Liver (tissue), 3 donors: ENCODE measurements around the gene PLAU.

Experiments used
- EGR1 ChIP-seq, 2 donors: IDR thresholded peaks; 2 replicates each; pipeline ENCODE4 v1.6.1; 2016 to 2018; ENCODE audit warnings: antibody characterized with exemption in 2 of 2, low read depth in 2 of 2
- FOXA1 ChIP-seq: IDR thresholded peaks from 2 replicates; pipeline ENCODE4 v1.6.1; 2016; ENCODE audit warnings: antibody characterized with exemption
- HNF4A ChIP-seq, 2 donors: conservative IDR thresholded peaks; 2 replicates each; pipeline ENCODE4 v1.6.1; 2016; ENCODE audit warnings: antibody characterized with exemption in 2 of 2, mild to moderate bottlenecking in 2 of 2
- HNF4G ChIP-seq: IDR thresholded peaks from 2 replicates; pipeline ENCODE4 v1.6.1; 2016; ENCODE audit warnings: antibody characterized with exemption
- NR2F2 ChIP-seq: IDR thresholded peaks from 2 replicates; pipeline ENCODE4 v1.6.1; 2016; ENCODE audit warnings: antibody characterized with exemption
- RAD21 ChIP-seq, 2 donors: IDR thresholded peaks; 2 replicates each; pipeline ENCODE4 v1.6.1; 2016; ENCODE audit warnings: antibody characterized with exemption in 2 of 2, mild to moderate bottlenecking in 2 of 2
- SP1 ChIP-seq: IDR thresholded peaks from 2 replicates; pipeline ENCODE4 v1.6.1; 2018; ENCODE audit warnings: antibody characterized with exemption, mild to moderate bottlenecking
- TAF1 ChIP-seq: conservative IDR thresholded peaks from 2 replicates; pipeline ENCODE4 v1.6.1; 2016; ENCODE audit warnings: antibody characterized with exemption, mild to moderate bottlenecking
- YY1 ChIP-seq: IDR thresholded peaks from 2 replicates; pipeline ENCODE4 v1.6.1; 2016; ENCODE audit warnings: antibody characterized with exemption, mild to moderate bottlenecking
- TF ChIP-seq, protein P1 (sequence below): fragments of 150-350 bp; IDR thresholded peaks from 2 replicates; pipeline ENCODE4 v1.5.1; 2017; ENCODE audit warnings: improper control_type of control experiment, low read depth, low read length; ENCODE audit not compliant: missing input control
- TF ChIP-seq, protein P2 (sequence below): IDR thresholded peaks from 2 replicates; pipeline ENCODE4 v1.6.1; 2016; ENCODE audit warnings: antibody characterized with exemption
- TF ChIP-seq, protein P3 (sequence below): IDR thresholded peaks from 2 replicates; pipeline ENCODE4 v1.6.1; 2016; ENCODE audit warnings: antibody characterized with exemption
- TF ChIP-seq, protein P4 (sequence below): IDR thresholded peaks from 2 replicates; pipeline ENCODE4 v1.6.1; 2016; ENCODE audit warnings: antibody characterized with exemption
- TF ChIP-seq, protein P5 (sequence below): IDR thresholded peaks from 2 replicates; pipeline ENCODE4 v1.6.1; 2016; ENCODE audit warnings: antibody characterized with exemption, mild to moderate bottlenecking
- donor health status: healthy.
- donor health status: healthy.

DNA sequence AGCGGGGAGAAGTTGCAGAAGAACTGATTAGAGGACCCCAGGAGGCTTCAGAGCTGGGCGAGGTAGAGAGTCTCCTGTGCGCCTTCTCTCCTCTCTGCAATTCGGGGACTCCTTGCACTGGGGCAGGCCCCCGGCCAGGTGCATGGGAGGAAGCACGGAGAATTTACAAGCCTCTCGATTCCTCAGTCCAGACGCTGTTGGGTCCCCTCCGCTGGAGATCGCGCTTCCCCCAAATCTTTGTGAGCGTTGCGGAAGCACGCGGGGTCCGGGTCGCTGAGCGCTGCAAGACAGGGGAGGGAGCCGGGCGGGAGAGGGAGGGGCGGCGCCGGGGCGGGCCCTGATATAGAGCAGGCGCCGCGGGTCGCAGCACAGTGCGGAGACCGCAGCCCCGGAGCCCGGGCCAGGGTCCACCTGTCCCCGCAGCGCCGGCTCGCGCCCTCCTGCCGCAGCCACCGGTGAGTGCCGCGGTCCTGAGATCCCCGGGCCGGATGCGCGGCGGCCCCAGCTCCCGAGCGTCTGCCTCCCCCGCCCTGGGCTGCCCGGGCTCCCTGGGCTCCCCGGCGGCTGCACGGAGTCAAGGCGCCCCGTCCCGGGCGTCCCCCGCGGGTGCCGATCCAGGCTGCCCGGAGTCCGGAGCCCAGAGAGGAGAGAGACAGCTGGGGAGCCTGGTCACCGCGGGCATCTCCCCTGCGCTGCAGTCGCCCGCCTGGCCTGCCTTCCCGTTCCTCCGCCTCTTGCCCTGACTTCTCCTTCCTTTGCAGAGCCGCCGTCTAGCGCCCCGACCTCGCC, at the start of gene PLAU:
- TF ChIP-seq, protein P1, sequence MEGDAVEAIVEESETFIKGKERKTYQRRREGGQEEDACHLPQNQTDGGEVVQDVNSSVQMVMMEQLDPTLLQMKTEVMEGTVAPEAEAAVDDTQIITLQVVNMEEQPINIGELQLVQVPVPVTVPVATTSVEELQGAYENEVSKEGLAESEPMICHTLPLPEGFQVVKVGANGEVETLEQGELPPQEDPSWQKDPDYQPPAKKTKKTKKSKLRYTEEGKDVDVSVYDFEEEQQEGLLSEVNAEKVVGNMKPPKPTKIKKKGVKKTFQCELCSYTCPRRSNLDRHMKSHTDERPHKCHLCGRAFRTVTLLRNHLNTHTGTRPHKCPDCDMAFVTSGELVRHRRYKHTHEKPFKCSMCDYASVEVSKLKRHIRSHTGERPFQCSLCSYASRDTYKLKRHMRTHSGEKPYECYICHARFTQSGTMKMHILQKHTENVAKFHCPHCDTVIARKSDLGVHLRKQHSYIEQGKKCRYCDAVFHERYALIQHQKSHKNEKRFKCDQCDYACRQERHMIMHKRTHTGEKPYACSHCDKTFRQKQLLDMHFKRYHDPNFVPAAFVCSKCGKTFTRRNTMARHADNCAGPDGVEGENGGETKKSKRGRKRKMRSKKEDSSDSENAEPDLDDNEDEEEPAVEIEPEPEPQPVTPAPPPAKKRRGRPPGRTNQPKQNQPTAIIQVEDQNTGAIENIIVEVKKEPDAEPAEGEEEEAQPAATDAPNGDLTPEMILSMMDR = no peak
- TF ChIP-seq, protein P2, sequence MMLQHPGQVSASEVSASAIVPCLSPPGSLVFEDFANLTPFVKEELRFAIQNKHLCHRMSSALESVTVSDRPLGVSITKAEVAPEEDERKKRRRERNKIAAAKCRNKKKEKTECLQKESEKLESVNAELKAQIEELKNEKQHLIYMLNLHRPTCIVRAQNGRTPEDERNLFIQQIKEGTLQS = no peak
- TF ChIP-seq HNF4G (no peak), NR2F2 (no peak), FOXA1 (no peak), HNF4A (conservative IDR thresholded peaks at IDR 0.05) (no peak), RAD21 (IDR thresholded peaks at IDR 0.05) (no peak), TAF1 (no peak), EGR1 (IDR thresholded peaks at IDR 0.05; ENCODE audit: low read depth in 2 of 2) (no peak), YY1 (no peak), SP1 (no peak)
- TF ChIP-seq, protein P3, sequence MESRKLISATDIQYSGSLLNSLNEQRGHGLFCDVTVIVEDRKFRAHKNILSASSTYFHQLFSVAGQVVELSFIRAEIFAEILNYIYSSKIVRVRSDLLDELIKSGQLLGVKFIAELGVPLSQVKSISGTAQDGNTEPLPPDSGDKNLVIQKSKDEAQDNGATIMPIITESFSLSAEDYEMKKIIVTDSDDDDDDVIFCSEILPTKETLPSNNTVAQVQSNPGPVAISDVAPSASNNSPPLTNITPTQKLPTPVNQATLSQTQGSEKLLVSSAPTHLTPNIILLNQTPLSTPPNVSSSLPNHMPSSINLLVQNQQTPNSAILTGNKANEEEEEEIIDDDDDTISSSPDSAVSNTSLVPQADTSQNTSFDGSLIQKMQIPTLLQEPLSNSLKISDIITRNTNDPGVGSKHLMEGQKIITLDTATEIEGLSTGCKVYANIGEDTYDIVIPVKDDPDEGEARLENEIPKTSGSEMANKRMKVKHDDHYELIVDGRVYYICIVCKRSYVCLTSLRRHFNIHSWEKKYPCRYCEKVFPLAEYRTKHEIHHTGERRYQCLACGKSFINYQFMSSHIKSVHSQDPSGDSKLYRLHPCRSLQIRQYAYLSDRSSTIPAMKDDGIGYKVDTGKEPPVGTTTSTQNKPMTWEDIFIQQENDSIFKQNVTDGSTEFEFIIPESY = no peak
- TF ChIP-seq, protein P4, sequence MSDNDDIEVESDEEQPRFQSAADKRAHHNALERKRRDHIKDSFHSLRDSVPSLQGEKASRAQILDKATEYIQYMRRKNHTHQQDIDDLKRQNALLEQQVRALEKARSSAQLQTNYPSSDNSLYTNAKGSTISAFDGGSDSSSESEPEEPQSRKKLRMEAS = no peak
- TF ChIP-seq, protein P5, sequence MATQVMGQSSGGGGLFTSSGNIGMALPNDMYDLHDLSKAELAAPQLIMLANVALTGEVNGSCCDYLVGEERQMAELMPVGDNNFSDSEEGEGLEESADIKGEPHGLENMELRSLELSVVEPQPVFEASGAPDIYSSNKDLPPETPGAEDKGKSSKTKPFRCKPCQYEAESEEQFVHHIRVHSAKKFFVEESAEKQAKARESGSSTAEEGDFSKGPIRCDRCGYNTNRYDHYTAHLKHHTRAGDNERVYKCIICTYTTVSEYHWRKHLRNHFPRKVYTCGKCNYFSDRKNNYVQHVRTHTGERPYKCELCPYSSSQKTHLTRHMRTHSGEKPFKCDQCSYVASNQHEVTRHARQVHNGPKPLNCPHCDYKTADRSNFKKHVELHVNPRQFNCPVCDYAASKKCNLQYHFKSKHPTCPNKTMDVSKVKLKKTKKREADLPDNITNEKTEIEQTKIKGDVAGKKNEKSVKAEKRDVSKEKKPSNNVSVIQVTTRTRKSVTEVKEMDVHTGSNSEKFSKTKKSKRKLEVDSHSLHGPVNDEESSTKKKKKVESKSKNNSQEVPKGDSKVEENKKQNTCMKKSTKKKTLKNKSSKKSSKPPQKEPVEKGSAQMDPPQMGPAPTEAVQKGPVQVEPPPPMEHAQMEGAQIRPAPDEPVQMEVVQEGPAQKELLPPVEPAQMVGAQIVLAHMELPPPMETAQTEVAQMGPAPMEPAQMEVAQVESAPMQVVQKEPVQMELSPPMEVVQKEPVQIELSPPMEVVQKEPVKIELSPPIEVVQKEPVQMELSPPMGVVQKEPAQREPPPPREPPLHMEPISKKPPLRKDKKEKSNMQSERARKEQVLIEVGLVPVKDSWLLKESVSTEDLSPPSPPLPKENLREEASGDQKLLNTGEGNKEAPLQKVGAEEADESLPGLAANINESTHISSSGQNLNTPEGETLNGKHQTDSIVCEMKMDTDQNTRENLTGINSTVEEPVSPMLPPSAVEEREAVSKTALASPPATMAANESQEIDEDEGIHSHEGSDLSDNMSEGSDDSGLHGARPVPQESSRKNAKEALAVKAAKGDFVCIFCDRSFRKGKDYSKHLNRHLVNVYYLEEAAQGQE = no peak
